ENCODE results near the gene NUP62. TPM values are rescaled to one million over a fixed set of nuclear protein-coding genes. Genes with fewer than 3 reads are reported as not detected.

Gene NUP62
- total RNA-seq, 3 donors from 2014 or later, result 30.9 to 41.0 (median 36.4) TPM

DNA sequence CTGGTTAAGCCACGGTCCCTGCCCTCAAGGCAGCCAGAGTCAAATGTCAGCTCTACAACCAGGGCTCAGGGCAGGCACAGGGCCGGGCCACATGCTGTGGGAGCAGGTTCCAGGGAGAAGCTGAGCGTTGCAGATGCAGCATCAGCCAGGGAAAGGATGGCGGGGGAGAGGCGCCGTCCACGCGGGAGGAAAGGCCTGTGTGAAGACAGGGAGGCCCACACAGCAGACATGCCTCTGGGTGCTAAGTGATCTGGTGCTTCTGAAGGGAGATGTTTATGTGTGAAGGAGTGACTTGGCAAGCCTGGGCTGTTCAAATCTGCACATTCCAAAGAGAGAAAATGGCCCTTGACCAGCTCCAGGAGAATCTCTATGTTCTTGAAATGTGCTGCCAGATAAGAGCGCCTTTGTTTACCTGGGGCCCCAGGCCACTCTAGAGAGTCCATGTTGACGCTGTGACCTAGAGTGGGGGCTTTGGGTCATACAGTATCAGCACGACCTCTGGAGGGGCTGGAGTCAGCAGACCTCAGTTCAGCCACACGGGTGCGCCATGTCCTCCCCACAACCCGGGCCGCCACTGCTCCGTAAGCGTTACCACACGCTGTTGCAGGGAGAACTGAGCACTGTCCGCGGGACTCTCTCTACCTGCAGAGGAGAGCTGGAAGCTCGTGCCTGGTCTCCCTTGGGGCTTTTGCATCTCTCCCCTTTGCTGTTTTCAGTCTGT lies 16.2 kb downstream of the NUP62 start:
- H3K4me1 ChIP-seq, result no peaks in the 10 kb centered on the region
- H3K9me3 ChIP-seq, result no peaks in the 10 kb centered on the region
- no peak for TF ChIP-seq POLR2AphosphoS5 (IDR thresholded peaks at IDR 0.05)
- H3K36me3 ChIP-seq, result peaks cover 6% of the 10 kb centered on the region
- intact Hi-C loops (cut with DNase I; ENCODE audit: low total_unique reads), result no loop called here
- H3K27ac ChIP-seq, result no peak overlapping the region
- no peak for DNase-seq (ENCODE audit: low spot score in 2 of 2)
- no peak overlapping the region for H3K4me3 ChIP-seq
- H3K27me3 ChIP-seq, result no peaks in the 10 kb centered on the region

- intact Hi-C loops (cut with DNase I; ENCODE audit: low total_unique reads), result no loop called here
- Histone ChIP-seq H3K4me3 (no peak overlapping the region), H3K27ac (peak overlapping the region in 1 of 2 donors; percentile 38), H3K27me3 (no peaks in the 10 kb centered on the region), H3K9me3 (no peaks in the 10 kb centered on the region), H3K4me1 (no peaks in the 10 kb centered on the region), H3K36me3 (peaks cover 9% of the 10 kb centered on the region)
- no peak for DNase-seq (ENCODE audit: low spot score in 2 of 2)
- TF ChIP-seq POLR2AphosphoS5 (IDR thresholded peaks at IDR 0.05), result no peak
- no peak for TF ChIP-seq POLR2A (IDR thresholded peaks at IDR 0.05)
- TF ChIP-seq, protein P1, sequence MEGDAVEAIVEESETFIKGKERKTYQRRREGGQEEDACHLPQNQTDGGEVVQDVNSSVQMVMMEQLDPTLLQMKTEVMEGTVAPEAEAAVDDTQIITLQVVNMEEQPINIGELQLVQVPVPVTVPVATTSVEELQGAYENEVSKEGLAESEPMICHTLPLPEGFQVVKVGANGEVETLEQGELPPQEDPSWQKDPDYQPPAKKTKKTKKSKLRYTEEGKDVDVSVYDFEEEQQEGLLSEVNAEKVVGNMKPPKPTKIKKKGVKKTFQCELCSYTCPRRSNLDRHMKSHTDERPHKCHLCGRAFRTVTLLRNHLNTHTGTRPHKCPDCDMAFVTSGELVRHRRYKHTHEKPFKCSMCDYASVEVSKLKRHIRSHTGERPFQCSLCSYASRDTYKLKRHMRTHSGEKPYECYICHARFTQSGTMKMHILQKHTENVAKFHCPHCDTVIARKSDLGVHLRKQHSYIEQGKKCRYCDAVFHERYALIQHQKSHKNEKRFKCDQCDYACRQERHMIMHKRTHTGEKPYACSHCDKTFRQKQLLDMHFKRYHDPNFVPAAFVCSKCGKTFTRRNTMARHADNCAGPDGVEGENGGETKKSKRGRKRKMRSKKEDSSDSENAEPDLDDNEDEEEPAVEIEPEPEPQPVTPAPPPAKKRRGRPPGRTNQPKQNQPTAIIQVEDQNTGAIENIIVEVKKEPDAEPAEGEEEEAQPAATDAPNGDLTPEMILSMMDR (IDR thresholded peaks at IDR 0.05), result no peak
Observed at GRCh38 chr19:49911381-49912145, 17.7 kb downstream of the NUP62 start.

DNA sequence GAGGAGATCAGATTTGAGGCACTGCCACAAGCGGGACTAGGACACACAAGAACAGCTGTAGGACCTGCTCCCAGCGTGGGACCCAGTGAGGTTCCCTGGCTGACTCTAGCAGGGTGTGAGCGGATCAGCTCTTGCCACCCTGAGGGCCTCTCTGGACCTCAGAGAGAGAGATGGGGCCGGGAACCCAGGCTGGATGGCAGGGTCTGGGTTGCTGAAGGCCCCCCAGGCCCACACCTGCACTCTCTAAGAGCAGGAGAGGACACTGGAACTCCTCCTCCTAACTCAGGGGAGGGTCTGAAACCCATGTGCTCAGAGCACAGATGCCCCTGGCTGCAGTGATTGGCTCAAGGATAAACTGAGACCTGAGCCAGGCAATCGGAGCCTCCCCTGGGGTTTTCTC lies 19.1 kb downstream of the NUP62 start:
- Histone ChIP-seq H3K4me1 (no peaks in the 10 kb centered on the region), H3K27me3 (no peaks in the 10 kb centered on the region), H3K9me3 (no peaks in the 10 kb centered on the region), H3K36me3 (peaks cover 9% of the 10 kb centered on the region), H3K27ac (no peak overlapping the region), H3K4me3 (no peak overlapping the region)
- no peak for DNase-seq (ENCODE audit: low spot score in 2 of 2)
- intact Hi-C loops (cut with DNase I; ENCODE audit: low total_unique reads), result no loop called here
- TF ChIP-seq POLR2AphosphoS5 (IDR thresholded peaks at IDR 0.05) (no peak), POLR2A (IDR thresholded peaks at IDR 0.05) (no peak)
- TF ChIP-seq, protein P1 (IDR thresholded peaks at IDR 0.05), result no peak

GRCh38 chr19:49908480-49909420 lies 20.6 kb downstream of the NUP62 start:
- Histone ChIP-seq H3K27ac (no peak overlapping the region), H3K36me3 (peaks cover 9% of the 10 kb centered on the region), H3K27me3 (no peaks in the 10 kb centered on the region), H3K9me3 (no peaks in the 10 kb centered on the region), H3K4me1 (no peaks in the 10 kb centered on the region), H3K4me3 (no peak overlapping the region)
- no peak for TF ChIP-seq POLR2A (IDR thresholded peaks at IDR 0.05)
- DNase-seq (ENCODE audit: low spot score in 2 of 2), result no peak
- intact Hi-C loops (cut with DNase I; ENCODE audit: low total_unique reads), result no loop called here

GRCh38 chr19:49907745-49908446 lies 21.4 kb downstream of the NUP62 start:
- Histone ChIP-seq H3K27ac (no peak overlapping the region), H3K36me3 (peaks cover 9% of the 10 kb centered on the region), H3K27me3 (no peaks in the 10 kb centered on the region), H3K4me3 (no peak overlapping the region), H3K4me1 (no peaks in the 10 kb centered on the region), H3K9me3 (no peaks in the 10 kb centered on the region)
- no peak for DNase-seq (ENCODE audit: low spot score in 2 of 2)
- TF ChIP-seq POLR2A (IDR thresholded peaks at IDR 0.05), result no peak
- no peak for TF ChIP-seq POLR2AphosphoS5 (IDR thresholded peaks at IDR 0.05)
- TF ChIP-seq, protein P1 (IDR thresholded peaks at IDR 0.05), result no peak
- intact Hi-C loops (cut with DNase I; ENCODE audit: low total_unique reads), result no loop called here

All from breast epithelium (tissue), 4 donors.